Measurements from ENCODE around the gene LENG8.

DNA sequence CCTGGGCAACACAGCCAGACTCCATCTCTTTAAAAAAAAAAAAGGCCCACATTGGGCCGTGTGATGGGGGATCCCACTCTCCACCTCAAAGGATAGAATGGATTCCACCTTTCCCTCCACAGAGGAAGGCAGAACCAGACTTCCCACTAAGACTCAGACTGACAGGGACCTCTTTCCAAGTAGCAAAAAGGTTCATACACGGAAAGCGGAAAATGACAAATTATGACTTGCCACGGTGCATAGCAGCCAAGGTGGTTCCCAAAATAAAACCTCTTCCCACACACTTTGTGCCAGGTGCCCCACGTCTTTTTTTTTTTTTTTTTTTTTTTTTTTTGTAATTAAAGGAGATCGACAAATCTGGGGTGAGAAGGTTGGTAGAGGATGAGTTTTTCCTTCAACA is 48.1 kb upstream of the LENG8 start:
- TF ChIP-seq, protein P1, sequence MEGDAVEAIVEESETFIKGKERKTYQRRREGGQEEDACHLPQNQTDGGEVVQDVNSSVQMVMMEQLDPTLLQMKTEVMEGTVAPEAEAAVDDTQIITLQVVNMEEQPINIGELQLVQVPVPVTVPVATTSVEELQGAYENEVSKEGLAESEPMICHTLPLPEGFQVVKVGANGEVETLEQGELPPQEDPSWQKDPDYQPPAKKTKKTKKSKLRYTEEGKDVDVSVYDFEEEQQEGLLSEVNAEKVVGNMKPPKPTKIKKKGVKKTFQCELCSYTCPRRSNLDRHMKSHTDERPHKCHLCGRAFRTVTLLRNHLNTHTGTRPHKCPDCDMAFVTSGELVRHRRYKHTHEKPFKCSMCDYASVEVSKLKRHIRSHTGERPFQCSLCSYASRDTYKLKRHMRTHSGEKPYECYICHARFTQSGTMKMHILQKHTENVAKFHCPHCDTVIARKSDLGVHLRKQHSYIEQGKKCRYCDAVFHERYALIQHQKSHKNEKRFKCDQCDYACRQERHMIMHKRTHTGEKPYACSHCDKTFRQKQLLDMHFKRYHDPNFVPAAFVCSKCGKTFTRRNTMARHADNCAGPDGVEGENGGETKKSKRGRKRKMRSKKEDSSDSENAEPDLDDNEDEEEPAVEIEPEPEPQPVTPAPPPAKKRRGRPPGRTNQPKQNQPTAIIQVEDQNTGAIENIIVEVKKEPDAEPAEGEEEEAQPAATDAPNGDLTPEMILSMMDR (IDR thresholded peaks at IDR 0.05; ENCODE audit: insufficient read depth, low read length) = no peak
- no peak for TF ChIP-seq POLR2AphosphoS5 (IDR thresholded peaks at IDR 0.05; ENCODE audit: low read depth)
- TF ChIP-seq GABPA (IDR thresholded peaks at IDR 0.05; ENCODE audit: low read depth) = no peak
- TF ChIP-seq, protein P2, sequence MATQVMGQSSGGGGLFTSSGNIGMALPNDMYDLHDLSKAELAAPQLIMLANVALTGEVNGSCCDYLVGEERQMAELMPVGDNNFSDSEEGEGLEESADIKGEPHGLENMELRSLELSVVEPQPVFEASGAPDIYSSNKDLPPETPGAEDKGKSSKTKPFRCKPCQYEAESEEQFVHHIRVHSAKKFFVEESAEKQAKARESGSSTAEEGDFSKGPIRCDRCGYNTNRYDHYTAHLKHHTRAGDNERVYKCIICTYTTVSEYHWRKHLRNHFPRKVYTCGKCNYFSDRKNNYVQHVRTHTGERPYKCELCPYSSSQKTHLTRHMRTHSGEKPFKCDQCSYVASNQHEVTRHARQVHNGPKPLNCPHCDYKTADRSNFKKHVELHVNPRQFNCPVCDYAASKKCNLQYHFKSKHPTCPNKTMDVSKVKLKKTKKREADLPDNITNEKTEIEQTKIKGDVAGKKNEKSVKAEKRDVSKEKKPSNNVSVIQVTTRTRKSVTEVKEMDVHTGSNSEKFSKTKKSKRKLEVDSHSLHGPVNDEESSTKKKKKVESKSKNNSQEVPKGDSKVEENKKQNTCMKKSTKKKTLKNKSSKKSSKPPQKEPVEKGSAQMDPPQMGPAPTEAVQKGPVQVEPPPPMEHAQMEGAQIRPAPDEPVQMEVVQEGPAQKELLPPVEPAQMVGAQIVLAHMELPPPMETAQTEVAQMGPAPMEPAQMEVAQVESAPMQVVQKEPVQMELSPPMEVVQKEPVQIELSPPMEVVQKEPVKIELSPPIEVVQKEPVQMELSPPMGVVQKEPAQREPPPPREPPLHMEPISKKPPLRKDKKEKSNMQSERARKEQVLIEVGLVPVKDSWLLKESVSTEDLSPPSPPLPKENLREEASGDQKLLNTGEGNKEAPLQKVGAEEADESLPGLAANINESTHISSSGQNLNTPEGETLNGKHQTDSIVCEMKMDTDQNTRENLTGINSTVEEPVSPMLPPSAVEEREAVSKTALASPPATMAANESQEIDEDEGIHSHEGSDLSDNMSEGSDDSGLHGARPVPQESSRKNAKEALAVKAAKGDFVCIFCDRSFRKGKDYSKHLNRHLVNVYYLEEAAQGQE (IDR thresholded peaks at IDR 0.05; ENCODE audit: insufficient replicate concordance, low read depth) = no peak
- no peak for TF ChIP-seq SPI1 (IDR thresholded peaks at IDR 0.05; ENCODE audit: borderline replicate concordance, low read depth)

Measured in HL-60 (cell line).